ENCODE measurements around the gene EID2B. TPM values are rescaled to one million over a fixed set of nuclear protein-coding genes. Genes with fewer than 3 reads are reported as not detected.

EID2B gene
- total and polyA plus RNA-seq, 2 of the 8 experiments (the other 6 are each of a cell fraction or from before 2014, with no cell fraction given): 2.1 to 2.4 TPM

DNA sequence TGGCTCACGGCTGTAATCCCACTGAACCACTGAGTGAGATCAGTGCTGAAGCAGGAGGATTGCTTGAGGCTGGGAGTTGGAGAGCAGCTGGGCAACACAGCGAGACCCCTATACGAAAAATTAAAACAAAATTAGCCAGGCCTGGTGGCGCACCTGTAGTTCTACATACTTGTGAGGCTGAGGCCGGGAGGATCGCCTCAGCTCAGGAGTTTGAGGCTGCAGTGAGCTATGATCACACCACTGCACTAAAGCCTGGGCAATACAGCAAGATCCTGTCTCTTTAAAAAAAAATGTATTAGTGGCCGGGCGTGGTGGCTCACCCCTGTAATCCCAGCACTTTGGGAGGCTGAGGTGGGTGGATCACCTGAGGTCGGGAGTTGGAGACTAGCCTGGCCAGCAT is 24.0 kb downstream of the EID2B start:
- Histone ChIP-seq H2BK5ac (ENCODE audit: low read depth, low read length) (no peak overlapping the region), H3K36me3 (ENCODE audit: control insufficient read depth in 2 of 4, insufficient read depth in 4 of 4, low read length in 3 of 4) (no peaks in the 10 kb centered on the region), H3K4me2 (ENCODE audit: insufficient read depth in 1 of 2, low read depth in 2 of 2, low read length in 2 of 2) (no peak overlapping the region; a peak in 1 of 4 replicates), H2BK20ac (ENCODE audit: low read length) (no peak overlapping the region), H2BK12ac (ENCODE audit: low read depth, low read length) (no peak overlapping the region), H3K23ac (ENCODE audit: insufficient read length) (no peak overlapping the region), H3K18ac (ENCODE audit: extremely low read depth, low read length) (no peak overlapping the region), H3K23me2 (ENCODE audit: low read depth, low read length) (peaks cover 7% of the 10 kb centered on the region), H3K27me3 (replicated peaks in 1 of 4; ENCODE audit: control insufficient read depth in 3 of 4, extremely low read depth in 1 of 4, insufficient read depth in 3 of 4, low read length in 3 of 4) (peaks cover 25 to 57% (median 52%) of the 10 kb centered on the region in 4 experiments), H3K4me1 (replicated peaks in 1 of 4; ENCODE audit: control insufficient read depth in 3 of 4, insufficient read depth in 4 of 4, low read length in 3 of 4) (peaks cover 0 to 4% (median 0%) of the 10 kb centered on the region in 4 experiments; a peak in 2 of 7 replicates), H4K8ac (ENCODE audit: extremely low read depth, insufficient read depth, low read length) (no peak overlapping the region), H4K5ac (ENCODE audit: insufficient read length, low read depth, low read length) (no peak overlapping the region), H3K79me1 (ENCODE audit: low read depth, low read length) (no peaks in the 10 kb centered on the region), H3K56ac (replicated peaks; ENCODE audit: insufficient read length, low read depth, low read length) (no peak overlapping the region), H2BK120ac (replicated peaks; ENCODE audit: low read depth, low read length) (no peak overlapping the region), H4K20me1 (replicated peaks in 1 of 2; ENCODE audit: control insufficient read depth in 1 of 2, insufficient read depth in 2 of 2, low read length in 2 of 2) (peaks cover 0 to 3% of the 10 kb centered on the region in 2 experiments), H4K91ac (replicated peaks; ENCODE audit: insufficient read length, low read length) (no peak overlapping the region), H3K27ac (ENCODE audit: low read depth, low read length) (no peak overlapping the region), H3K9me3 (ENCODE audit: insufficient read depth in 2 of 2, low read depth in 1 of 2, low read length in 1 of 2) (peaks cover 0 to 6% of the 10 kb centered on the region in 2 experiments; a peak in 1 of 4 replicates), H3K9ac (replicated peaks in 1 of 4; ENCODE audit: extremely low read depth in 1 of 4, low read depth in 3 of 4, low read length in 3 of 4) (no peak overlapping the region), H2AFZ (ENCODE audit: low read length) (no peak overlapping the region), H3K14ac (ENCODE audit: insufficient read length) (no peak overlapping the region), H3K4me3 (ENCODE audit: extremely low read depth in 1 of 4, insufficient read depth in 2 of 4, low read depth in 3 of 4, low read length in 4 of 4) (no peak overlapping the region), H3K79me2 (ENCODE audit: control insufficient read depth in 1 of 2, insufficient read depth in 2 of 2, low read length in 2 of 2) (no peaks in the 10 kb centered on the region), H3K4ac (replicated peaks; ENCODE audit: insufficient read length, low read depth, low read length) (no peak overlapping the region), H2AK5ac (ENCODE audit: low read depth, low read length) (no peak overlapping the region), H2BK15ac (ENCODE audit: low read length) (no peak overlapping the region)
- ChIA-PET CTCF (ENCODE audit: partially characterized antibody) (interaction anchor here (0.8 to 1.2 kb wide), 4 partner anchors 10 to 256 kb away, joined by 3 to 5 read pairs (median 4); no protein-coding TSS in a partner anchor), POLR2A (ENCODE audit: partially characterized antibody) (interaction anchor here (0.6 to 3.4 kb wide), 6 partner anchors 8 to 81 kb away, joined by 3 to 15 read pairs (median 4); partner anchors contain the start of gene DLL3)
- WGBS, 2 experiments (ENCODE audit: extremely low coverage in 1 of 2, insufficient coverage in 1 of 2, insufficient read length in 1 of 2, insufficient replicate concordance in 2 of 2, low coverage in 1 of 2, low lambda C conversion rate in 2 of 2, missing lambda C conversion rate in 1 of 2): 92% methylated on average over 9 of the region's 9 CpGs; no CpG with 5 or more reads in 1 of the 2 experiments
- FAIRE-seq (no peak), DNase-seq (ENCODE audit: low read depth in 1 of 2, low spot score in 2 of 2) (no peak)
- TF ChIP-seq SP1 (IDR thresholded peaks at IDR 0.05; ENCODE audit: low read depth, low read length) (no peak), RNF2 (IDR thresholded peaks at IDR 0.05; ENCODE audit: borderline replicate concordance, low read depth, low read length, missing control alignments, poor library complexity, severe bottlenecking) (no peak), HDAC2 (IDR thresholded peaks at IDR 0.05; ENCODE audit: borderline replicate concordance in 1 of 2, low read depth in 2 of 2, low read length in 2 of 2) (no peak), EZH2 (IDR thresholded peaks at IDR 0.05; ENCODE audit: low read depth, low read length, severe bottlenecking) (no peak), SIN3A (conservative IDR thresholded peaks at IDR 0.05 in 1 of 2, IDR thresholded peaks at IDR 0.05 in 1 of 2; ENCODE audit: low read depth in 1 of 2, low read length in 2 of 2) (no peak), EGR1 (IDR thresholded peaks at IDR 0.05; ENCODE audit: borderline replicate concordance, low read depth, low read length) (no peak), NRF1 (IDR thresholded peaks at IDR 0.05; ENCODE audit: low read depth, low read length) (no peak), SAP30 (IDR thresholded peaks at IDR 0.05; ENCODE audit: insufficient read depth, insufficient replicate concordance, low read length) (no peak), NANOG (IDR thresholded peaks at IDR 0.05; ENCODE audit: insufficient read depth, low read depth, low read length, poor library complexity, severe bottlenecking) (no peak), ZNF274 (IDR thresholded peaks at IDR 0.05; ENCODE audit: borderline replicate concordance, extremely low read depth, low read length) (no peak), TAF7 (optimal IDR thresholded peaks at IDR 0.05; ENCODE audit: borderline replicate concordance, low read depth, low read length) (no peak)
- TF ChIP-seq, protein P1, sequence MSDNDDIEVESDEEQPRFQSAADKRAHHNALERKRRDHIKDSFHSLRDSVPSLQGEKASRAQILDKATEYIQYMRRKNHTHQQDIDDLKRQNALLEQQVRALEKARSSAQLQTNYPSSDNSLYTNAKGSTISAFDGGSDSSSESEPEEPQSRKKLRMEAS (IDR thresholded peaks at IDR 0.05): no peak
